ENCODE measurements around the gene SERPINB6. TPM values are rescaled to one million over a fixed set of nuclear protein-coding genes. Genes with fewer than 3 reads are reported as not detected.
A peak's percentile ranks its signal among the peaks of the same experiment; 100 is the strongest.

The SERPINB6 gene
- total RNA-seq, 2 experiments from 2014 or later: 36.2 to 41.3 TPM

DNA sequence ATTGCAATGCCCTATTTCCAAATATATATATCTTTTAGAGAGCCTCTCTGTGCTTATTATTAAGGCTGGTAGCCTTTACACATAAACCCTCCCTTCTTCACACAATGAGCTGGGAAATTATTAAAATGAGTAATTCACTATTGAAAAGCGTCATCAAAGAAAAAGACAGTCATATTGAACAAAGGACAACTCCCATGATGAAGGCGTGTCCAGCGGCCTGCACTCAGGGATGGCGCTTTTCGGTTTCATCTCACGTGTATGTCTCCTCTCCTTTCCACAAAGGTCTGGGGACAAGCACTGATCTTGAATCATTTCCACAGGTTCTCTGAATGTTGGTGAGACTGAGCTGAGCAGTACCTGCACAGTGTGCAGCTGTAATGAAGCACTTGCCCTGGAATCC lies 71.8 kb downstream of the SERPINB6 start:
- peaks cover 55% of the 10 kb centered on the region for H3K4me1 Mint-ChIP-seq
- peak overlapping the region; percentile 91 for H3K4me3 Mint-ChIP-seq
- peak; percentile 49 for ATAC-seq
- intact Hi-C loops (cut with DNase I, micrococcal nuclease): loop anchor here (1.0 to 2.0 kb wide), 4 partner anchors 23 to 43 kb away; no protein-coding TSS in a partner anchor
- peak; percentile 73 for DNase-seq
- H3K27ac Mint-ChIP-seq: peak overlapping the region; percentile 93
- H3K36me3 Mint-ChIP-seq (ENCODE audit: low read depth): peaks cover 76% of the 10 kb centered on the region
- no peaks in the 10 kb centered on the region for H3K9me3 Mint-ChIP-seq (ENCODE audit: low read depth)
- no peaks in the 10 kb centered on the region for H3K27me3 Mint-ChIP-seq
- ChIA-PET POLR2A (interaction anchor here (0.6 to 2.4 kb wide), 10 partner anchors 22 to 58 kb away, joined by 3 to 10 read pairs (median 4); partner anchors contain the start of gene SERPINB1), CTCF (interaction anchor here (0.8 to 4.9 kb wide), 13 partner anchors 12 to 154 kb away, joined by 3 to 34 read pairs (median 4); partner anchors contain the start of gene SERPINB1)

Other genes with a start within 250 kb of the SERPINB6 start
- gene MYLK4, start 220.6 kb downstream of the SERPINB6 start, total RNA-seq: under 1 TPM; 0.12 to 0.16 TPM
- gene WRNIP1, start 206.2 kb downstream of the SERPINB6 start, total RNA-seq: 10 to 100 TPM; 41.6 to 42.3 TPM
- gene SERPINB1, start 129.7 kb downstream of the SERPINB6 start, total RNA-seq: 100 to 1,000 TPM; 200 to 243 TPM
- 100 to 1,000 TPM in 1 of 2 experiments, 10 to 100 TPM in 1; 90.0 to 109 TPM for gene SERPINB9, start 68.3 kb downstream of the SERPINB6 start, total RNA-seq
- 10 to 100 TPM; 40.7 to 44.2 TPM for gene NQO2, start 28.3 kb upstream of the SERPINB6 start, total RNA-seq
- 10 to 100 TPM; 17.4 to 19.3 TPM for gene RIPK1, start 96.9 kb upstream of the SERPINB6 start, total RNA-seq
- 10 to 100 TPM; 15.8 to 16.7 TPM for gene BPHL, start 147.1 kb upstream of the SERPINB6 start, total RNA-seq
- gene TUBB2A, start 186.0 kb upstream of the SERPINB6 start, total RNA-seq: 1 to 10 TPM; 1.7 to 1.8 TPM